ENCODE results near the gene C19orf12.

The C19orf12 gene

GRCh38 chr19:29662604-29663404, 52.3 kb downstream of the C19orf12 start:
- H3K4me3 ChIP-seq (ENCODE audit: low read depth, low read length) = no peak overlapping the region
- no peak for DNase-seq (ENCODE audit: low read depth)
- TF ChIP-seq CTCF (IDR thresholded peaks at IDR 0.05; ENCODE audit: insufficient read depth, low read depth, low read length, missing control alignments) = no peak

- TF ChIP-seq CTCF (IDR thresholded peaks at IDR 0.05; ENCODE audit: insufficient read depth, low read depth, low read length, missing control alignments) = no peak
- no peak overlapping the region for H3K4me3 ChIP-seq (ENCODE audit: low read depth, low read length)
- no peak for DNase-seq (ENCODE audit: low read depth)
These were observed 52.8 kb downstream of the C19orf12 start for GRCh38 chr19:29662278-29662603.

GRCh38 chr19:29660835-29661234, 54.2 kb downstream of the C19orf12 start:
- no peak overlapping the region for H3K4me3 ChIP-seq (ENCODE audit: low read depth, low read length)
- DNase-seq (ENCODE audit: low read depth) = no peak

GRCh38 chr19:29658221-29658991, 56.7 kb downstream of the C19orf12 start:
- no peak for DNase-seq (ENCODE audit: low read depth)
- no peak for TF ChIP-seq CTCF (IDR thresholded peaks at IDR 0.05; ENCODE audit: insufficient read depth, low read depth, low read length, missing control alignments)
- H3K4me3 ChIP-seq (ENCODE audit: low read depth, low read length) = no peak overlapping the region

More at GRCh38 chr19:29660835-29661234, 54.2 kb downstream of the C19orf12 start:
- TF ChIP-seq CTCF (IDR thresholded peaks at IDR 0.05; ENCODE audit: insufficient read depth, low read depth, low read length, missing control alignments) = no peak

- DNase-seq (ENCODE audit: low read depth) = no peak
- no peak overlapping the region for H3K4me3 ChIP-seq (ENCODE audit: low read depth, low read length)
These were observed 59.3 kb downstream of the C19orf12 start for GRCh38 chr19:29655648-29656335.

GRCh38 chr19:29653398-29653797, 61.7 kb downstream of the C19orf12 start:
- no peak for TF ChIP-seq CTCF (IDR thresholded peaks at IDR 0.05; ENCODE audit: insufficient read depth, low read depth, low read length, missing control alignments)
- no peak overlapping the region for H3K4me3 ChIP-seq (ENCODE audit: low read depth, low read length)
- no peak for DNase-seq (ENCODE audit: low read depth)

More at GRCh38 chr19:29655648-29656335, 59.3 kb downstream of the C19orf12 start:
- no peak for TF ChIP-seq CTCF (IDR thresholded peaks at IDR 0.05; ENCODE audit: insufficient read depth, low read depth, low read length, missing control alignments)
